SK-N-SH (cell line): ENCODE results near the gene NPC2. TPM values are rescaled to one million over a fixed set of nuclear protein-coding genes. Genes with fewer than 3 reads are reported as not detected.

Experiments used
- CTCF ChIA-PET: fragments of 300-600, 350-600 bp; formaldehyde crosslinking; extraction: SDS; loops from one replicate; lab custom pipeline; 2021; lab: Yijun Ruan, JAX
- POLR2A ChIA-PET: fragments of 350-600 bp; sonication (Branson Sonifier 250); formaldehyde crosslinking; extraction: SDS; loops from one replicate; lab custom pipeline; 2020; ENCODE audit warnings: antibody characterized with exemption, inconsistent platforms; lab: Yijun Ruan, JAX
- DNase-seq: peaks from one replicate; pipeline ENCODE4 v3.0.0; 2012
- H2AFZ ChIP-seq: fragments of 200-600 bp; sonication (generic); 2 replicates; pipeline ENCODE4 v1.8.1; 2016; ENCODE audit warnings: antibody characterized with exemption, mild to moderate bottlenecking, low read depth
- H3F3A ChIP-seq: fragments of 200-600 bp; sonication (generic); replicated peaks from 2 replicates; pipeline ENCODE3; 2016; ENCODE audit warnings: antibody characterized with exemption, mild to moderate bottlenecking; ENCODE audit not compliant: insufficient read depth
- H3K27ac ChIP-seq, 2 experiments: fragments of 200-500 bp in 1 of 2; fragments of 200-600 bp in 1 of 2; sonication (Bioruptor generic) in 1 of 2; sonication (generic), shearing (Covaris generic) in 1 of 2; 2 replicates each; pipeline versions ENCODE4 v1.5.1 to v1.6.1; 2014 to 2016; ENCODE audit warnings: low read depth in 2 of 2, inconsistent platforms in 1 of 2, low read length in 1 of 2, mild to moderate bottlenecking in 1 of 2, mixed read lengths in 1 of 2
- H3K27me3 ChIP-seq: fragments of 200-600 bp; sonication (generic), shearing (Covaris generic); 2 replicates; pipeline ENCODE4 v1.6.1; 2016; ENCODE audit warnings: mixed run types; ENCODE audit not compliant: insufficient read depth
- H3K36me3 ChIP-seq, 2 experiments: fragments of 200-500 bp in 1 of 2; fragments of 200-600 bp in 1 of 2; sonication (Bioruptor generic) in 1 of 2; sonication (generic) in 1 of 2; replicated peaks in 1 of 2; 2 replicates each; pipeline versions ENCODE3 to v1.5.1; 2014 to 2016; ENCODE audit warnings: low read length in 1 of 2, mild to moderate bottlenecking in 1 of 2; ENCODE audit not compliant: insufficient read depth in 2 of 2, control insufficient read depth in 1 of 2
- H3K4me1 ChIP-seq, 2 experiments: fragments of 200-500 bp in 1 of 2; fragments of 200-600 bp in 1 of 2; sonication (Bioruptor generic) in 1 of 2; sonication (generic), shearing (Covaris generic) in 1 of 2; 2 replicates each; pipeline versions ENCODE4 v1.5.1 to v1.6.1; 2014 to 2016; ENCODE audit warnings: low read depth in 1 of 2, low read length in 1 of 2, mixed run types in 1 of 2; ENCODE audit not compliant: insufficient read depth in 2 of 2, control insufficient read depth in 1 of 2
- H3K4me2 ChIP-seq: fragments of 200-600 bp; sonication (generic), shearing (Covaris generic); 2 replicates; pipeline ENCODE4 v1.6.1; 2017; ENCODE audit warnings: mixed run types
- H3K4me3 ChIP-seq, 2 experiments: fragments of 200-500 bp in 1 of 2; fragments of 200-600 bp in 1 of 2; sonication (Bioruptor generic) in 1 of 2; sonication (generic), shearing (Covaris generic) in 1 of 2; 2 replicates each; pipeline versions ENCODE4 v1.5.1 to v1.8.1; 2014 to 2016; ENCODE audit warnings: low read depth in 2 of 2, inconsistent platforms in 1 of 2, low read length in 1 of 2, mild to moderate bottlenecking in 1 of 2, mixed read lengths in 1 of 2, moderate library complexity in 1 of 2
- H3K79me2 ChIP-seq: fragments of 200-600 bp; sonication (generic); 2 replicates; pipeline ENCODE4 v1.8.1; 2017; ENCODE audit warnings: mild to moderate bottlenecking; ENCODE audit not compliant: insufficient read depth
- H3K9ac ChIP-seq: fragments of 200-600 bp; sonication (generic); 2 replicates; pipeline ENCODE4 v1.6.1; 2017; ENCODE audit warnings: mixed run types
- H3K9me2 ChIP-seq: fragments of 200-600 bp; sonication (generic); 2 replicates; pipeline ENCODE4 v1.6.1; 2017; ENCODE audit warnings: mixed run types
- H3K9me3 ChIP-seq: fragments of 200-600 bp; sonication (generic); 2 replicates; pipeline ENCODE4 v1.6.1; 2017; ENCODE audit warnings: mixed run types, mild to moderate bottlenecking, moderate library complexity
- H4K20me1 ChIP-seq: fragments of 200-600 bp; sonication (generic); 2 replicates; pipeline ENCODE4 v1.6.1; 2017; ENCODE audit warnings: mild to moderate bottlenecking, mixed run types; ENCODE audit not compliant: insufficient read depth
- EP300 ChIP-seq, 2 experiments: IDR thresholded peaks; 2 replicates each; pipeline versions ENCODE4 v1.4.0 to v1.6.1; 2012; ENCODE audit warnings: borderline replicate concordance in 1 of 2, low read depth in 1 of 2, low read length in 1 of 2
- EZH2phosphoT487 ChIP-seq: fragments of 200-600 bp; sonication (generic); IDR thresholded peaks from 2 replicates; pipeline ENCODE4 v1.6.1; 2017; ENCODE audit warnings: low read depth, mixed run types, mild to moderate bottlenecking, antibody characterized with exemption, moderate library complexity, borderline replicate concordance
- IRF3 ChIP-seq: fragments of 150-350 bp; IDR thresholded peaks from 2 replicates; pipeline ENCODE4 v1.6.1; 2016; ENCODE audit warnings: mild to moderate bottlenecking, low read depth, low read length
- POLR2AphosphoS5 ChIP-seq: IDR thresholded peaks from 2 replicates; pipeline ENCODE4 v1.6.1; 2012; ENCODE audit warnings: low read depth, low read length
- RCOR1 ChIP-seq: fragments of 150-350 bp; IDR thresholded peaks from 2 replicates; pipeline ENCODE4 v1.6.1; 2017; ENCODE audit warnings: antibody characterized with exemption, low read length
- RXRA ChIP-seq: IDR thresholded peaks from 2 replicates; pipeline ENCODE4 v1.4.0; 2012; ENCODE audit warnings: low read depth, mild to moderate bottlenecking, borderline replicate concordance
- SMC3 ChIP-seq: IDR thresholded peaks from 2 replicates; pipeline ENCODE4 v1.6.1; 2012; ENCODE audit warnings: low read depth, low read length, improper control_type of control experiment
- TCF12 ChIP-seq: IDR thresholded peaks from 2 replicates; pipeline ENCODE4 v1.4.0; 2012
- TEAD4 ChIP-seq: IDR thresholded peaks from 2 replicates; pipeline ENCODE4 v1.4.0; 2012; ENCODE audit warnings: mild to moderate bottlenecking, borderline replicate concordance; ENCODE audit not compliant: insufficient read depth
- ZBTB33 ChIP-seq: IDR thresholded peaks from 2 replicates; pipeline ENCODE4 v1.4.0; 2012; ENCODE audit warnings: low read depth, borderline replicate concordance
- WGBS: methylation state at CpG from one replicate; pipeline ENCODE4 v1.1.6; 2017; ENCODE audit warnings: low lambda C conversion rate; 5-methylcytosine and 5-hydroxymethylcytosine counted together
- polyA plus RNA-seq, 3 experiments: library from polyadenylated mRNA; depleted of rRNA; stranded (reverse); fragments of >200 nt; gene quantifications; 2 replicates each; pipeline ENCODE4 v1.2.3, GENCODE V29; 2012
- TF ChIP-seq, protein P1 (sequence below): fragments of 200-600 bp; sonication (generic); IDR thresholded peaks from 2 replicates; pipeline ENCODE4 v1.6.1; 2017; ENCODE audit warnings: antibody characterized with exemption, mild to moderate bottlenecking, moderate library complexity
- TF ChIP-seq, protein P2 (sequence below): fragments of 150-350 bp; IDR thresholded peaks from 2 replicates; pipeline ENCODE4 v1.6.1; 2017; ENCODE audit warnings: antibody characterized with exemption, low read length, low read depth, borderline replicate concordance

Gene NPC2
- polyA plus RNA-seq, 1 of the 3 experiments (the other 2 are of a cell fraction) = 522 TPM

DNA sequence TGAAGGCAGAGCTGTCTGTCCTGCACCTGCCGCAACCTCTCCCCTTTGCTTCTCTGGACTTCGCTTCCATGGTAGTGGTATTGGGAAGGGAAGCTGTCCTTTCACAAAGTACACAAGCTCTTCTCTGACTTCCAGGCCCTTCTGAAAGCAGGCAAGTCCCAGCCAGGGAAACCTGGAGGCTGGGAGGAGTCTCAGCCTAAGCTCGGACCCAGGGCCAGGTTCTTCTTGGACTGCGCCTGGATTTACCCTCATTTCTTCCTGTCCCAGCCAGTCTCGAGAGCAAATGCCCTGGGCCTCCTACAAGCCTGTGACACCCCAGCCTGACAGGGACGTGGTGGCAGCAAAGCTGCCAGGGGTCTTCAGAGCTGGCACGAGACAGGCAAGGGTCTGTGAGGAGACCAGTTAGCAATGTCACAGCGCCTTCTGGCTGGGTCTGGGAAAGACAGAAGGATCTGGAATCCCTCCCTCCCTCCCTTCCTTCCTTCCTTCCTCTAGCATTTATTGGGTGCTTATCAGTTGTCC is 22.8 kb upstream of the NPC2 start:
- no peak overlapping the region for H3K4me3 ChIP-seq
- peaks cover 35 to 45% of the 10 kb centered on the region in 2 experiments for H3K36me3 ChIP-seq
- peaks cover 0 to 12% of the 10 kb centered on the region in 2 experiments; a peak in 1 of 4 replicates for H3K4me1 ChIP-seq
- no peak overlapping the region for H3K9ac ChIP-seq
- POLR2A ChIA-PET = no interaction called here
- H3F3A ChIP-seq = peaks cover 3% of the 10 kb centered on the region
- no peak for TF ChIP-seq RXRA
- no peak for TF ChIP-seq ZBTB33
- TF ChIP-seq, protein P1, sequence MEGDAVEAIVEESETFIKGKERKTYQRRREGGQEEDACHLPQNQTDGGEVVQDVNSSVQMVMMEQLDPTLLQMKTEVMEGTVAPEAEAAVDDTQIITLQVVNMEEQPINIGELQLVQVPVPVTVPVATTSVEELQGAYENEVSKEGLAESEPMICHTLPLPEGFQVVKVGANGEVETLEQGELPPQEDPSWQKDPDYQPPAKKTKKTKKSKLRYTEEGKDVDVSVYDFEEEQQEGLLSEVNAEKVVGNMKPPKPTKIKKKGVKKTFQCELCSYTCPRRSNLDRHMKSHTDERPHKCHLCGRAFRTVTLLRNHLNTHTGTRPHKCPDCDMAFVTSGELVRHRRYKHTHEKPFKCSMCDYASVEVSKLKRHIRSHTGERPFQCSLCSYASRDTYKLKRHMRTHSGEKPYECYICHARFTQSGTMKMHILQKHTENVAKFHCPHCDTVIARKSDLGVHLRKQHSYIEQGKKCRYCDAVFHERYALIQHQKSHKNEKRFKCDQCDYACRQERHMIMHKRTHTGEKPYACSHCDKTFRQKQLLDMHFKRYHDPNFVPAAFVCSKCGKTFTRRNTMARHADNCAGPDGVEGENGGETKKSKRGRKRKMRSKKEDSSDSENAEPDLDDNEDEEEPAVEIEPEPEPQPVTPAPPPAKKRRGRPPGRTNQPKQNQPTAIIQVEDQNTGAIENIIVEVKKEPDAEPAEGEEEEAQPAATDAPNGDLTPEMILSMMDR = no peak
- no peak for TF ChIP-seq EZH2phosphoT487
- no peak for TF ChIP-seq TEAD4
- TF ChIP-seq, protein P2, sequence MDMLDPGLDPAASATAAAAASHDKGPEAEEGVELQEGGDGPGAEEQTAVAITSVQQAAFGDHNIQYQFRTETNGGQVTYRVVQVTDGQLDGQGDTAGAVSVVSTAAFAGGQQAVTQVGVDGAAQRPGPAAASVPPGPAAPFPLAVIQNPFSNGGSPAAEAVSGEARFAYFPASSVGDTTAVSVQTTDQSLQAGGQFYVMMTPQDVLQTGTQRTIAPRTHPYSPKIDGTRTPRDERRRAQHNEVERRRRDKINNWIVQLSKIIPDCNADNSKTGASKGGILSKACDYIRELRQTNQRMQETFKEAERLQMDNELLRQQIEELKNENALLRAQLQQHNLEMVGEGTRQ = no peak
- DNase-seq = no peak
- H3K79me2 ChIP-seq = no peaks in the 10 kb centered on the region
- no peaks in the 10 kb centered on the region for H3K27me3 ChIP-seq
- no peaks in the 10 kb centered on the region for H4K20me1 ChIP-seq
- no peaks in the 10 kb centered on the region for H3K9me3 ChIP-seq
- H3K9me2 ChIP-seq = no peaks in the 10 kb centered on the region
- CTCF ChIA-PET = interaction anchor here (0.9 to 1.5 kb wide), 2 partner anchors 14 to 15 kb away, joined by 3 to 9 read pairs; no protein-coding TSS in a partner anchor
- H3K27ac ChIP-seq = no peak overlapping the region
- H3K4me2 ChIP-seq = no peak overlapping the region
- WGBS = 95% methylated on average over 8 of the region's 8 CpGs
- H2AFZ ChIP-seq = no peak overlapping the region

GRCh38 chr14:74514471-74514941 is 21.4 kb upstream of the NPC2 start:
- H4K20me1 ChIP-seq = no peaks in the 10 kb centered on the region
- H3K9ac ChIP-seq = no peak overlapping the region
- H3K36me3 ChIP-seq = peaks cover 30 to 52% of the 10 kb centered on the region in 2 experiments
- H3K9me3 ChIP-seq = no peaks in the 10 kb centered on the region
- POLR2A ChIA-PET = no interaction called here
- no peaks in the 10 kb centered on the region for H3K9me2 ChIP-seq
- no peak for DNase-seq
- WGBS = 90% methylated on average over 12 of the region's 13 CpGs
- no peaks in the 10 kb centered on the region for H3K79me2 ChIP-seq
- no peak overlapping the region for H3K4me2 ChIP-seq
- H3K4me3 ChIP-seq = no peak overlapping the region
- peaks cover 3% of the 10 kb centered on the region for H3F3A ChIP-seq
- no peak overlapping the region for H2AFZ ChIP-seq
- no peaks in the 10 kb centered on the region for H3K27me3 ChIP-seq
- H3K27ac ChIP-seq = peak overlapping the region in 1 of 2 experiments; percentile 10; a peak in 1 of 4 replicates
- CTCF ChIA-PET = interaction anchor here (0.7 to 4.1 kb wide), 2 partner anchors 13 to 95 kb away, joined by 3 to 36 read pairs; no protein-coding TSS in a partner anchor
- H3K4me1 ChIP-seq = peaks cover 0 to 12% of the 10 kb centered on the region in 2 experiments; a peak in 1 of 4 replicates
- TF ChIP-seq TCF12 = no peak
- no peak for TF ChIP-seq IRF3
- no peak for TF ChIP-seq EP300 (IDR thresholded peaks at IDR 0.05; ENCODE audit: borderline replicate concordance in 1 of 2, low read depth in 1 of 2, low read length in 1 of 2)
- TF ChIP-seq RCOR1 = no peak
- TF ChIP-seq SMC3 = no peak
- no peak for TF ChIP-seq TEAD4
- no peak for TF ChIP-seq POLR2AphosphoS5
